Measurements from ENCODE around the gene KLHL20.
"Not testable (repeated sequence)": the region's sequence is repeated elsewhere in the genome, so short reads cannot be mapped to it uniquely, and the experiment has no call there.

KLHL20 gene

GRCh38 chr1:173742203-173742886 lies 27.6 kb downstream of the KLHL20 start:
- H3K4me3 ChIP-seq (ENCODE audit: low read length): no peak overlapping the region
- no peak for DNase-seq (ENCODE audit: low read depth, low spot score)

- H3K4me3 ChIP-seq (ENCODE audit: low read length): no peak overlapping the region
- DNase-seq (ENCODE audit: low read depth, low spot score): no peak
Observed at GRCh38 chr1:173744651-173745050, 29.9 kb downstream of the KLHL20 start.

GRCh38 chr1:173749137-173749536 lies 34.4 kb downstream of the KLHL20 start:
- no peak overlapping the region for H3K4me3 ChIP-seq (ENCODE audit: low read length)
- no peak for DNase-seq (ENCODE audit: low read depth, low spot score)

GRCh38 chr1:173753830-173754229 lies 39.0 kb downstream of the KLHL20 start:
- no peak overlapping the region for H3K4me3 ChIP-seq (ENCODE audit: low read length)
- DNase-seq (ENCODE audit: low read depth, low spot score): no peak

GRCh38 chr1:173757666-173758065 lies 42.9 kb downstream of the KLHL20 start:
- no peak overlapping the region for H3K4me3 ChIP-seq (ENCODE audit: low read length)
- DNase-seq (ENCODE audit: low read depth, low spot score): no peak

GRCh38 chr1:173758110-173758509 lies 43.3 kb downstream of the KLHL20 start:
- no peak for DNase-seq (ENCODE audit: low read depth, low spot score)
- H3K4me3 ChIP-seq (ENCODE audit: low read length): no peak overlapping the region

GRCh38 chr1:173758980-173759379 lies 44.2 kb downstream of the KLHL20 start:
- DNase-seq (ENCODE audit: low read depth, low spot score): no peak

GRCh38 chr1:173764331-173764730 lies 49.5 kb downstream of the KLHL20 start:
- H3K4me3 ChIP-seq (ENCODE audit: low read length); DNase-seq (ENCODE audit: low read depth, low spot score): not testable (repeated sequence)

More at GRCh38 chr1:173758980-173759379, 44.2 kb downstream of the KLHL20 start:
- no peak overlapping the region for H3K4me3 ChIP-seq (ENCODE audit: low read length)

- no peak for DNase-seq (ENCODE audit: low read depth, low spot score)
Observed at GRCh38 chr1:173768206-173768605, 53.4 kb downstream of the KLHL20 start.

GRCh38 chr1:173768827-173769226 lies 54.0 kb downstream of the KLHL20 start:
- DNase-seq (ENCODE audit: low read depth, low spot score): no peak
- no peak overlapping the region for H3K4me3 ChIP-seq (ENCODE audit: low read length)

More at GRCh38 chr1:173768206-173768605, 53.4 kb downstream of the KLHL20 start:
- H3K4me3 ChIP-seq (ENCODE audit: low read length): no peak overlapping the region

GRCh38 chr1:173770330-173770729 lies 55.5 kb downstream of the KLHL20 start:
- H3K4me3 ChIP-seq (ENCODE audit: low read length); DNase-seq (ENCODE audit: low read depth, low spot score): not testable (repeated sequence)

GRCh38 chr1:173771560-173771959 lies 56.8 kb downstream of the KLHL20 start:
- H3K4me3 ChIP-seq (ENCODE audit: low read length): no peak overlapping the region

GRCh38 chr1:173775578-173776226 lies 60.9 kb downstream of the KLHL20 start:
- no peak for DNase-seq (ENCODE audit: low read depth, low spot score)
- no peak overlapping the region for H3K4me3 ChIP-seq (ENCODE audit: low read length)

More at GRCh38 chr1:173771560-173771959, 56.8 kb downstream of the KLHL20 start:
- no peak for DNase-seq (ENCODE audit: low read depth, low spot score)

GRCh38 chr1:173779936-173780335 lies 65.2 kb downstream of the KLHL20 start:
- DNase-seq (ENCODE audit: low read depth, low spot score): no peak
- H3K4me3 ChIP-seq (ENCODE audit: low read length): no peak overlapping the region

GRCh38 chr1:173784997-173785396 lies 70.2 kb downstream of the KLHL20 start:
- no peak overlapping the region for H3K4me3 ChIP-seq (ENCODE audit: low read length)
- DNase-seq (ENCODE audit: low read depth, low spot score): no peak

GRCh38 chr1:173789841-173790240 lies 75.1 kb downstream of the KLHL20 start:
- no peak for DNase-seq (ENCODE audit: low read depth, low spot score)
- H3K4me3 ChIP-seq (ENCODE audit: low read length): no peak overlapping the region

- no peak overlapping the region for H3K4me3 ChIP-seq (ENCODE audit: low read length)
- DNase-seq (ENCODE audit: low read depth, low spot score): no peak
Observed at GRCh38 chr1:173798078-173798477, 83.3 kb downstream of the KLHL20 start.

- H3K4me3 ChIP-seq (ENCODE audit: low read length); DNase-seq (ENCODE audit: low read depth, low spot score): not testable (repeated sequence)
Observed at GRCh38 chr1:173799995-173800394, 85.2 kb downstream of the KLHL20 start.

GRCh38 chr1:173802961-173803360 lies 88.2 kb downstream of the KLHL20 start:
- H3K4me3 ChIP-seq (ENCODE audit: low read length): no peak overlapping the region
- DNase-seq (ENCODE audit: low read depth, low spot score): no peak

GRCh38 chr1:173813654-173814053 lies 98.9 kb downstream of the KLHL20 start:
- not testable (repeated sequence) for H3K4me3 ChIP-seq (ENCODE audit: low read length); DNase-seq (ENCODE audit: low read depth, low spot score)

- no peak overlapping the region for H3K4me3 ChIP-seq (ENCODE audit: low read length)
- DNase-seq (ENCODE audit: low read depth, low spot score): no peak
Observed at GRCh38 chr1:173818459-173818858, 103.7 kb downstream of the KLHL20 start.
